ENCODE data around the gene MAPK12.

- TF ChIP-seq CTCF (IDR thresholded peaks at IDR 0.05), result peak in 1 of 3 donors; percentile 14
- TF ChIP-seq POLR2A (IDR thresholded peaks at IDR 0.05), result no peak
- peak in 1 of 3 donors; percentile 7 for TF ChIP-seq POLR2AphosphoS5 (IDR thresholded peaks at IDR 0.05)
These were observed 12.8 kb upstream of the MAPK12 start for GRCh38 chr22:50274311-50274710.

Measured in breast epithelium (tissue), 3 donors.